PFSK-1 (cell line): ENCODE measurements around the gene ZNF202. TPM values are rescaled to one million over a fixed set of nuclear protein-coding genes. Genes with fewer than 3 reads are reported as not detected.

Source experiments
- FOXP2 ChIP-seq: optimal IDR thresholded peaks from 2 replicates; pipeline ENCODE3; 2011; ENCODE audit warnings: borderline replicate concordance, control low read depth, inconsistent platforms; ENCODE audit not compliant: insufficient read depth; ENCODE audit errors: extremely low read length, extremely low read depth
- POLR2AphosphoS5 ChIP-seq: IDR thresholded peaks from 2 replicates; pipeline ENCODE4 v1.6.1; 2012; ENCODE audit warnings: low read depth, mild to moderate bottlenecking, control low read depth, low read length, moderate library complexity
- SIN3A ChIP-seq: IDR thresholded peaks from 2 replicates; pipeline ENCODE4 v1.6.1; 2012; ENCODE audit warnings: mild to moderate bottlenecking, low read length, moderate library complexity, borderline replicate concordance; ENCODE audit not compliant: insufficient read depth
- TAF1 ChIP-seq: IDR thresholded peaks from 2 replicates; pipeline ENCODE4 v1.6.1; 2012; ENCODE audit warnings: low read length, control low read depth, borderline replicate concordance; ENCODE audit not compliant: insufficient read depth
- polyA plus RNA-seq: library from polyadenylated mRNA; unstranded; fragments of >200 nt; gene quantifications from one replicate; pipeline ENCODE4 v1.2.1, GENCODE V29; 2012; ENCODE audit warnings: low read depth, missing spikeins; ENCODE audit not compliant: insufficient read length
- TF ChIP-seq, protein P1 (sequence below), 2 experiments: IDR thresholded peaks; 2 replicates each; pipeline versions ENCODE4 v1.6.1 to v1.8.0; 2011 to 2012; ENCODE audit warnings: low read depth in 2 of 2, low read length in 2 of 2, control low read depth in 1 of 2, inconsistent platforms in 1 of 2, mild to moderate bottlenecking in 1 of 2, moderate library complexity in 1 of 2; ENCODE audit not compliant: insufficient read depth in 1 of 2

Gene ZNF202
- polyA plus RNA-seq: 10.1 TPM

DNA sequence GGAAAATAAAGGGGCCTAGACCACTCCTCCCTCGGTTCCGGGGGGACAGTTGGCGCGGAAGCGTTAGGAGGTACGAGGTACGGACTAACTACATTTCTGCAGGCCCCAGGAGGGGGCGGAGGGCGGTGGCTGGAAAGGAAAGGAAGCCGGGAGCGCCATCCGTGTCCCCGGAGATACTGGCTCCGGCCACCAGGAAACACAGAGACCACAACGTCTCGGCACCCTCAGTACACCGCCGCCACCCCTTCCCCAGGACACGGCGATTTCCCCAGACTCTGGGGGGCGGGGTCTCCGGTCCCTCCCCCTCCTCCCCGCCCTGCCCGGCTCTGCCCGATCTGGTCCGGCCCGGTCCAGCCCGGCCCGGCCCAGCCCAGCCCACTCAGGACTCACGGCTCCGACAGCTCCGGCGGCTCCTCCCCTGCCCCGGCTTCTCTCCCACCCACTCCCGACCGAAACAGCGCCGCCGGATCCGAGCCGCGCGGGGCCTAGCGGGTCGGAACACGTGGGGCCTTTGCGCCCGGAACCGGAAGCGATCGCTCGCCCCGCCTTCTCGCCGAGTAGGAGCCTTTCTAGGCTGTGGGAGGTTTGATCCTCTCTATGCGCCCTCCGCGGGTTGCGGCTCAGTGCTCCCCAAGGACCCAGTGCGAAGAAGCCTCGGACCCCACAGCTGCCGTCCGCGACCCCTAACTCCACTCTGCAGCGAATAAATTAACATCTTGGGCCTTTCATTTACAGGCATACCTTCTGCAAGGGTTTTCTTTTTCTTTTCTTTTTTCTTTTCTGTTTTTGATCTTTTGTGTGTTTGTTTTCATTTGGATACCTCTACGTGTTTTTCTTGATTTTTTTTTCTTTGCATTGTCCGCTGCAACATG is at the start of gene ZNF202:
TSS of gene ZNF202 (minus strand) at position 502 of the 872 bp plus-strand sequence. CDS start 10,772 bp downstream, outside the sequence.
- no peak for TF ChIP-seq FOXP2
- TF ChIP-seq POLR2AphosphoS5: peak; percentile 85
- TF ChIP-seq SIN3A: peak; percentile 82; the same call in 1 of the 2 replicates
- peak; percentile 47; the same call in 1 of the 2 replicates for TF ChIP-seq TAF1
- TF ChIP-seq, protein P1, sequence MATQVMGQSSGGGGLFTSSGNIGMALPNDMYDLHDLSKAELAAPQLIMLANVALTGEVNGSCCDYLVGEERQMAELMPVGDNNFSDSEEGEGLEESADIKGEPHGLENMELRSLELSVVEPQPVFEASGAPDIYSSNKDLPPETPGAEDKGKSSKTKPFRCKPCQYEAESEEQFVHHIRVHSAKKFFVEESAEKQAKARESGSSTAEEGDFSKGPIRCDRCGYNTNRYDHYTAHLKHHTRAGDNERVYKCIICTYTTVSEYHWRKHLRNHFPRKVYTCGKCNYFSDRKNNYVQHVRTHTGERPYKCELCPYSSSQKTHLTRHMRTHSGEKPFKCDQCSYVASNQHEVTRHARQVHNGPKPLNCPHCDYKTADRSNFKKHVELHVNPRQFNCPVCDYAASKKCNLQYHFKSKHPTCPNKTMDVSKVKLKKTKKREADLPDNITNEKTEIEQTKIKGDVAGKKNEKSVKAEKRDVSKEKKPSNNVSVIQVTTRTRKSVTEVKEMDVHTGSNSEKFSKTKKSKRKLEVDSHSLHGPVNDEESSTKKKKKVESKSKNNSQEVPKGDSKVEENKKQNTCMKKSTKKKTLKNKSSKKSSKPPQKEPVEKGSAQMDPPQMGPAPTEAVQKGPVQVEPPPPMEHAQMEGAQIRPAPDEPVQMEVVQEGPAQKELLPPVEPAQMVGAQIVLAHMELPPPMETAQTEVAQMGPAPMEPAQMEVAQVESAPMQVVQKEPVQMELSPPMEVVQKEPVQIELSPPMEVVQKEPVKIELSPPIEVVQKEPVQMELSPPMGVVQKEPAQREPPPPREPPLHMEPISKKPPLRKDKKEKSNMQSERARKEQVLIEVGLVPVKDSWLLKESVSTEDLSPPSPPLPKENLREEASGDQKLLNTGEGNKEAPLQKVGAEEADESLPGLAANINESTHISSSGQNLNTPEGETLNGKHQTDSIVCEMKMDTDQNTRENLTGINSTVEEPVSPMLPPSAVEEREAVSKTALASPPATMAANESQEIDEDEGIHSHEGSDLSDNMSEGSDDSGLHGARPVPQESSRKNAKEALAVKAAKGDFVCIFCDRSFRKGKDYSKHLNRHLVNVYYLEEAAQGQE (IDR thresholded peaks at IDR 0.05; ENCODE audit: insufficient read depth in 1 of 2, low read depth in 2 of 2, low read length in 2 of 2): peak in 1 of 2 experiments; percentile 41; a peak in 1 of 4 replicates

DNA sequence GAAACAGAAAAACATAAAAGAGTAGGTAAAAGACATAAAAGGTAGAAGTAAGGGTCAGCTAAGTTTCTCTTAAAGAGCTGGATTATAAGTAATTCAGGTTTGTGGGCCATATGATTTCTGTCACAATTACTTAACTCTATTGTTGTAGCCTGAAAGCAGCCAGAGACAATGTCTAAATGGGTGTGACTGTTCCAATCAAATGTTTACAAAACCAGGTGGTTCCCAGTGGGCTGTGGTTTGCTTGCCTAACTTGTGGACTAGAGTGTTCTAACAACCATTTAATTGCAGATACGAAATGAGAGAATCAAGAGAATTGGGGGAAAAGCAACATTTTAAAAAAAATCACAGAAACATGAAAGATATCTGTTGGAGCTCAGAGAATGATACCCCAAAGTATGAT is 42.1 kb upstream of the ZNF202 start:
- no peak for TF ChIP-seq FOXP2
- TF ChIP-seq SIN3A: no peak
- no peak for TF ChIP-seq POLR2AphosphoS5
- TF ChIP-seq, protein P1 (IDR thresholded peaks at IDR 0.05; ENCODE audit: insufficient read depth in 1 of 2, low read depth in 2 of 2, low read length in 2 of 2): no peak
- TF ChIP-seq TAF1: no peak

DNA sequence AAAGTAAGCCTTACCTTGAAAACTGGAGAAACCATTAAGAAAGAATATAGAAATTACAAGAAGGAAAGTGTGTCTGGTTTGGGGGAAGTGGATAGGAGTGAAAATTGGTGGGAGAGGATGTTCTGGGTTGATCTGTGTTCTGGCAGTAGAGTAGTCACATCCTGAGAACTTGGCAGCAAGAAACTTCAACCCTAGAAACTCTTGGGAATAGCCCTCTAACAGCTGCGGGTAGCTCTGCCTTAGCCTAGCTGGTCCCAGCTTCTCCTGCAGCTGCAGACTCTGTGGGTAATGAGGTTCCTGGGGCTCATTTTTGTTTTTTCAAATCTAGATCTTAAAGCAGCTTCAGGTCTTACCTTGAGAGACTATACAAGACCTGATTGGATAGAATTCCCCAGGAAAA is 37.1 kb upstream of the ZNF202 start:
- TF ChIP-seq, protein P1 (IDR thresholded peaks at IDR 0.05; ENCODE audit: insufficient read depth in 1 of 2, low read depth in 2 of 2, low read length in 2 of 2): no peak
- no peak for TF ChIP-seq FOXP2
- TF ChIP-seq TAF1: no peak
- TF ChIP-seq SIN3A: no peak
- no peak for TF ChIP-seq POLR2AphosphoS5

DNA sequence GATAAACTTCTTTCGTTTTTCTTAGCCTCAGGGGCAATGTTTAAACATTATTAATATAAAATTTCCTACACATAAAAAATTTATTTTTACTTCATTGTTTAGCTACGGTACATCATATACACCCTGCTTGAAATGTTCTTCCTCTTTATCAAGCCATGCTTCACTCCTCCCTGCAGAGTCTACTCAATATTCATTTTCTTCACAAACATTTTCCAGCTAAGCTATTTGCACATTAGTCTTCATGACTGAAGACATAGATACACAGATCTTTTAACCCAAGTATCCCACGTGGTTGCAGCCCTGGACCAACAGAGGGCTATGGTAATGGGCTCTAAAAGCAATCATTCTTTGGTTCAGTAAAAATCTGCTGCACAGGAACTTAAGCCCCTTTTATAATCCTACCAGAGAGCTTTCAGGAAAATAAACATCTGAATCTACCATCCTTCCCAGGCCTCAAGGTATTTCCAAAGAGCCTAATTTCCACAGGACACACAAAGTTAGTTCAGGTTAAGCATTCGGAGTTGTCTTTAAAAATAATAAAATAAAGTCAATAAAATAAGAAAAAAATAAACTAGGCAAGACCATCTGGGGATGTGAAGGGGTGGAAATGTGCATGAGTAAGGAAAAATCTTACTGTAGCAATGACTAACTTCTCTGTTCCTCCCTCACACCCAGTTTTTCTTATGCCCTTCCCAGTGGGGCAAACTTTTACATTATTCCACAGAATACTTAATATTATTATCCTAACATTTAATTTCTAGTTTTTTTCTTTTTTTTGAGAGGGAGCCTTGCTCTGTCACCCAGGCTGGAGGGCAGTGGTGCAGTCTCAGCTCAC is 34.5 kb upstream of the ZNF202 start:
- TF ChIP-seq SIN3A (no peak), POLR2AphosphoS5 (no peak)

DNA sequence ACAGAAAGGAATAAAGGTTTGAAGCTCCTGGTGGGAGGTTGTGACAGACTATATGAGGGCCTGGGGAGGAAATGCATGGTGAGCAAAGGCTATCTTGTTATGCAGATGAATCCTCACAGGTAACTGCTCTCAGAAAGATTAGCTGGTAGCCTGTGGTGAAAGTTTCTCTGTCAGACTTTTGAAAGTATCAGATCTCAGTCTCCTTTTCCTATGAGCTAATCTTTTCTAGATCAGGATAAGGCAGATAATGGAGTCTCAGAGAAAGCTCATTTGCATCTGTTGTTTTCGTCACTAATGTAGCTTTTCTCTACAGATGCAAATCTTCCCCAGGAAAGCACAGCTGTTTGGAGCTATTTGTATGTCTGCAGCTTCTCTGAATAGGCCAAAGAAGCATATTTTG is 33.8 kb upstream of the ZNF202 start:
- TF ChIP-seq POLR2AphosphoS5: no peak
- TF ChIP-seq FOXP2: no peak

DNA sequence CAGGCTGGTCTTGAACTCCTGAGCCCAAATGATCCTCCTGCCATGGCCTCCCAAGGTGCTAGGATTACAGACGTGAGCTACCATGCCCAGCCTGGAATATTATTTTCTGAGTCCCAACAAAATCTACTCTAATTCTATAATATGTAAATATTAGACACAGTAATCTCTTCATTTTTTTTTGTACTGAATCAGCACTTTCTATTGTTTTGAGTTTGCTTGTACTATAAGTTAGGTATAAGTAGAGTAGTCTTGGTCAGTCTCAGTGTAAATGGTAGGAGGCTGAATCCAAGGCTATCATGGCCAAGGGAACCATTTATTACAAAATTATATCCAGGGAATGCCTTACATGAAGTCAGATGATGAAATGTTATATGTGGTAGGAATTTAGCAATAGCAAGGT is 32.5 kb upstream of the ZNF202 start:
- no peak for TF ChIP-seq TAF1
- no peak for TF ChIP-seq FOXP2
- TF ChIP-seq, protein P1 (IDR thresholded peaks at IDR 0.05; ENCODE audit: insufficient read depth in 1 of 2, low read depth in 2 of 2, low read length in 2 of 2): no peak
- TF ChIP-seq POLR2AphosphoS5: no peak
